Suppressor macrophage treated with lipopolysaccharide for 1 hour (primary cell): ENCODE results near the gene GPR78.
"Not testable (repeated sequence)": the region's sequence is repeated elsewhere in the genome, so short reads cannot be mapped to it uniquely, and the experiment has no call there.

Experiments used
- DNase-seq, 3 donors: peaks; one replicate each; pipeline ENCODE4 v3.0.0-alpha.2; 2020 to 2022

Gene GPR78

GRCh38 chr4:8618421-8618820 is 38.2 kb downstream of the GPR78 start:
- DNase-seq = no peak

GRCh38 chr4:8618961-8619720 is 38.9 kb downstream of the GPR78 start:
- no peak for DNase-seq

- DNase-seq = not testable (repeated sequence)
These were observed 40.9 kb downstream of the GPR78 start for GRCh38 chr4:8621135-8621534.

- DNase-seq = not testable (repeated sequence)
These were observed 44.5 kb downstream of the GPR78 start for GRCh38 chr4:8624601-8625272.

GRCh38 chr4:8630240-8630905 is 50.2 kb downstream of the GPR78 start:
- not testable (repeated sequence) for DNase-seq

GRCh38 chr4:8631896-8632295 is 51.7 kb downstream of the GPR78 start:
- not testable (repeated sequence) for DNase-seq

GRCh38 chr4:8634773-8635172 is 54.6 kb downstream of the GPR78 start:
- DNase-seq = not testable (repeated sequence)

- not testable (repeated sequence) for DNase-seq
These were observed 55.8 kb downstream of the GPR78 start for GRCh38 chr4:8635897-8636554.
